ENCODE results near the gene TNFSF15. TPM values are rescaled to one million over a fixed set of nuclear protein-coding genes. Genes with fewer than 3 reads are reported as not detected.

The TNFSF15 gene
- total and polyA plus RNA-seq, 2 of the 4 experiments (the other 2 are of a cell fraction), result 0.03 to 0.18 TPM

- H4K91ac ChIP-seq (ENCODE audit: insufficient read depth, low read depth, low read length), result no peak overlapping the region
- H3K27me3 ChIP-seq (ENCODE audit: control insufficient read depth, insufficient read depth, low read length), result peaks cover 34% of the 10 kb centered on the region
- H2AK9ac ChIP-seq (replicated peaks; ENCODE audit: low read depth, low read length, poor library complexity), result no peak overlapping the region
- TF ChIP-seq NFE2L2 (IDR thresholded peaks at IDR 0.05; ENCODE audit: low read depth, low read length), result no peak
- TF ChIP-seq MAFK (IDR thresholded peaks at IDR 0.05; ENCODE audit: low read depth, low read length), result no peak
- TF ChIP-seq RCOR1 (IDR thresholded peaks at IDR 0.05; ENCODE audit: insufficient replicate concordance, low read length), result no peak
- TF ChIP-seq SMC3 (IDR thresholded peaks at IDR 0.05; ENCODE audit: low read depth, low read length), result no peak
- TF ChIP-seq BHLHE40 (IDR thresholded peaks at IDR 0.05; ENCODE audit: low read depth, low read length), result no peak
- TF ChIP-seq FOS (IDR thresholded peaks at IDR 0.05; ENCODE audit: low read depth, low read length), result no peak
- TF ChIP-seq MAZ (IDR thresholded peaks at IDR 0.05; ENCODE audit: borderline replicate concordance, low read depth, low read length), result no peak
- no peak for TF ChIP-seq RFX5 (IDR thresholded peaks at IDR 0.05; ENCODE audit: low read depth, low read length)
- no peak for TF ChIP-seq POLR2A (IDR thresholded peaks at IDR 0.05; ENCODE audit: low read depth, low read length)
- no peak for TF ChIP-seq RAD21 (IDR thresholded peaks at IDR 0.05; ENCODE audit: low read length)
- no peak overlapping the region for H3K27ac ChIP-seq (ENCODE audit: insufficient read depth, low read length)
- no peak overlapping the region for H2BK120ac ChIP-seq (ENCODE audit: low read depth, low read length)
- no peak overlapping the region for H3K9ac ChIP-seq (ENCODE audit: low read depth, low read length)
- no peak overlapping the region for H3K56ac ChIP-seq (ENCODE audit: extremely low read depth, insufficient read depth, low read length)
- H3K4me2 ChIP-seq (ENCODE audit: low read depth, low read length), result no peak overlapping the region
- H3K4me3 ChIP-seq (ENCODE audit: insufficient read depth, low read depth, low read length), result no peak overlapping the region
- 100% methylated on average over 1 of the region's 5 CpGs; no CpG with 5 or more reads in 1 of the 2 experiments for WGBS, 2 experiments (ENCODE audit: extremely low coverage in 2 of 2, insufficient read length in 1 of 2)
- ATAC-seq (ENCODE audit: low read depth), result no peak
- no peak overlapping the region for H2AFZ ChIP-seq (replicated peaks; ENCODE audit: low read length, poor library complexity)
- no peaks in the 10 kb centered on the region; the same call in 1 of the 2 replicates for H3K4me1 ChIP-seq (ENCODE audit: control insufficient read depth, insufficient read depth, low read length)
- no TSS peak for BruUV-seq (replicated peaks)
- DNase-seq, result no peak
- H3K9me3 ChIP-seq (ENCODE audit: control insufficient read depth, insufficient read depth, low read length), result no peaks in the 10 kb centered on the region
- intact Hi-C loops (cut with micrococcal nuclease) (no loop called here), dilution Hi-C loops (cut with HindIII; ENCODE audit: low sequenced_read_pairs, unreplicated experiment) (no loop called here), in situ Hi-C loops (cut with MboI; ENCODE audit: low sequenced_read_pairs) (no loop called here)
- H3K14ac ChIP-seq (replicated peaks; ENCODE audit: low read depth, low read length), result no peak overlapping the region
- no peak overlapping the region for H2AK5ac ChIP-seq (ENCODE audit: low read depth, low read length)
- CTCF ChIA-PET, result no interaction called here
- H4K8ac ChIP-seq (ENCODE audit: low read depth in 2 of 2, low read length in 2 of 2), result no peak overlapping the region
- H3K79me1 ChIP-seq (ENCODE audit: low read depth in 1 of 2, low read length in 2 of 2), result no peaks in the 10 kb centered on the region
- H3K23ac ChIP-seq (ENCODE audit: low read depth, low read length), result no peak overlapping the region
- no peak overlapping the region for H3K4ac ChIP-seq (ENCODE audit: low read depth, low read length)
- H3K9me1 ChIP-seq (ENCODE audit: insufficient read depth, low read length), result no peaks in the 10 kb centered on the region
- H4K5ac ChIP-seq (ENCODE audit: low read depth, low read length), result no peak overlapping the region
- H2BK5ac ChIP-seq (ENCODE audit: low read depth, low read length, poor library complexity, severe bottlenecking), result no peak overlapping the region
- H3K36me3 ChIP-seq (ENCODE audit: control insufficient read depth, insufficient read depth, low read length), result no peaks in the 10 kb centered on the region
- no peak overlapping the region for H2BK15ac ChIP-seq (ENCODE audit: low read depth, low read length)
- POLR2A ChIA-PET (ENCODE audit: unreplicated experiment), result no interaction called here
- H4K20me1 ChIP-seq (ENCODE audit: insufficient read depth, low read length), result no peaks in the 10 kb centered on the region
- no peak overlapping the region for H2BK20ac ChIP-seq (ENCODE audit: low read depth, low read length)
- H3K18ac ChIP-seq (ENCODE audit: low read depth, low read length), result no peak overlapping the region
These were observed 19.8 kb downstream of the TNFSF15 start for GRCh38 chr9:114785866-114786650.

Measured in IMR-90 (cell line).